Measurements from ENCODE around the gene WDR75. TPM values are rescaled to one million over a fixed set of nuclear protein-coding genes. Genes with fewer than 3 reads are reported as not detected.

Gene WDR75
- total and polyA plus RNA-seq, 8 donors: 24.6 to 65.3 (median 56.9) TPM

- TF ChIP-seq, protein P1, sequence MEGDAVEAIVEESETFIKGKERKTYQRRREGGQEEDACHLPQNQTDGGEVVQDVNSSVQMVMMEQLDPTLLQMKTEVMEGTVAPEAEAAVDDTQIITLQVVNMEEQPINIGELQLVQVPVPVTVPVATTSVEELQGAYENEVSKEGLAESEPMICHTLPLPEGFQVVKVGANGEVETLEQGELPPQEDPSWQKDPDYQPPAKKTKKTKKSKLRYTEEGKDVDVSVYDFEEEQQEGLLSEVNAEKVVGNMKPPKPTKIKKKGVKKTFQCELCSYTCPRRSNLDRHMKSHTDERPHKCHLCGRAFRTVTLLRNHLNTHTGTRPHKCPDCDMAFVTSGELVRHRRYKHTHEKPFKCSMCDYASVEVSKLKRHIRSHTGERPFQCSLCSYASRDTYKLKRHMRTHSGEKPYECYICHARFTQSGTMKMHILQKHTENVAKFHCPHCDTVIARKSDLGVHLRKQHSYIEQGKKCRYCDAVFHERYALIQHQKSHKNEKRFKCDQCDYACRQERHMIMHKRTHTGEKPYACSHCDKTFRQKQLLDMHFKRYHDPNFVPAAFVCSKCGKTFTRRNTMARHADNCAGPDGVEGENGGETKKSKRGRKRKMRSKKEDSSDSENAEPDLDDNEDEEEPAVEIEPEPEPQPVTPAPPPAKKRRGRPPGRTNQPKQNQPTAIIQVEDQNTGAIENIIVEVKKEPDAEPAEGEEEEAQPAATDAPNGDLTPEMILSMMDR (IDR thresholded peaks at IDR 0.05): no peak
- H3K4me1 ChIP-seq: peaks cover 0 to 7% of the 10 kb centered on the region in 2 donors
- intact Hi-C loops (cut with DNase I): loop anchor here in 1 of 2 donors (10.0 kb wide), 2 partner anchors 315 to 425 kb away; no protein-coding TSS in a partner anchor
- ATAC-seq (no peak), DNase-seq (no peak)
- H3K36me3 ChIP-seq: no peaks in the 10 kb centered on the region
- H3K27me3 ChIP-seq: no peaks in the 10 kb centered on the region
- no peak overlapping the region for H3K4me3 ChIP-seq
- H3K9me3 ChIP-seq: no peaks in the 10 kb centered on the region
- no peak overlapping the region for H3K27ac ChIP-seq
Measured at GRCh38 chr2:189409647-189410046, 31.6 kb upstream of the WDR75 start.

DNA sequence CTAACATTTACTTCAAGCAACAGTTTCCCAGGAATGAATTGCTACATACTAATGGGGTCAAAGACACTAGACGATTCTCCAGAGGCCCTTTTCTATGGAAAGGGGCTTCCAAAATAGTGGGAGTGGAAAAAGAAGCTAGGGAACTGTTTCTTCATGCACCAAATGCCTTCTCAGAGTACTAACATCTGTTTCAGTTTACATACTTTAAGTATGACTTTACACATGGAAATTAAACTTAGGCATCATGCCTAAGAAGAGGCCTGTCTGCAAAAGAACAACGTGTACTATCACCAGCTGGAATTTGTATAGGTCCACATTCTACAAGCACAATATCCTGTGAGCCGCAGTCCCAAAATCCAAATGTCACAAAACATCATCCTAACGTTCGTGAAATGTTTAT lies 29.4 kb upstream of the WDR75 start:
- intact Hi-C loops (cut with DNase I): loop anchor here in 1 of 2 donors (10.0 kb wide), 2 partner anchors 317 to 427 kb away; no protein-coding TSS in a partner anchor
- TF ChIP-seq, protein P1 (IDR thresholded peaks at IDR 0.05): no peak
- Histone ChIP-seq H3K27ac (peak overlapping the region in 1 of 2 donors; percentile 48), H3K4me3 (no peak overlapping the region), H3K4me1 (peaks cover 0 to 7% of the 10 kb centered on the region in 2 donors), H3K36me3 (no peaks in the 10 kb centered on the region), H3K9me3 (no peaks in the 10 kb centered on the region), H3K27me3 (no peaks in the 10 kb centered on the region)
- DNase-seq (peak in 2 of 4 donors; percentile 87 to 90), ATAC-seq (peak; percentile 63)

DNA sequence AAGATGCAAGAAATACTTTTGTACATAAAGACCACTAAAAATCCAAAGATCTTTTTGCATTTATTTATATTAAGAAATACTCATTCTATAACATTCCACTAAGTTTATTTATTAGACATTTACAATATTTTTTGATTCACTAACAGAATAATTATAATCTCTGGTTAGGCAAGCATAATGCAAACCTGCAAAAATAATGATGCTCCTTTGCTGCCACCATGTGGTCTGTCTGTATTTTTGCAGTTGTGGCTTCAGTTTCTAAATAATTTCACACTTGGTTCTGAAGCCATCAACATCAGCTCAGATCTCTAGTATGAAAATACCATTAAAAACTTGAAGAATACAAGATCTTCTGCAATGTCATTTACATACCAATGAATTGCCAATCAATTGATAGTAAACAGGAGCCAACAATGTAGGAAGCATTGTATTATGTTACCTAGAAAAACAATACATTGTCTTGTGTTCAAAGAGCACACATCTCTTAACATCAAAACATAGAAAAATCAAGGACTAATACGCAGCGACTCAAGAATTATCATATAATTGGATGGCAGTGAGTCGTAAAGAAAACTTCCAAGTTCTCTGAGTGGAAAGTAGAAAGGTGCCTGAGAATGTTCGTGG lies 28.8 kb upstream of the WDR75 start:
- no peaks in the 10 kb centered on the region for H3K27me3 ChIP-seq
- intact Hi-C loops (cut with DNase I): loop anchor here in 1 of 2 donors (10.0 kb wide), 2 partner anchors 318 to 428 kb away; no protein-coding TSS in a partner anchor

DNA sequence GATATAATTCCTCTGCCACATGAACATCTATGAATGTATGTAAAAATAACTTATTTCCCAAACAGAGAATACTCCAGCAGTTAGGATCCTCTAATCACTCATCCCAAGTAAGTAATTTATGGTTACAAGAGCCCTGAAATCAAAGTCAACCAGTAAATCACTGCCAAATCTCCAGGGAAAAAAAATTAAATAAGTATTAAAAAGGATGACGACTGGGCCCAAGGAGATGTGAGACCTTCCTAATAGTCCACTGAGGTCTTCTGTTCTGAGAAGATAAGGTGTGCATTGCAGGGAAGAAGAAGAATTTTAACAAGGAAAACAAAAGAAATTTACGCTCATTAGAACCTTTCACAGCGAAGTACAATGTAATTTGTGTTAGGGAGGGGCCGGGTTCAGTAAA lies 28.0 kb upstream of the WDR75 start:
- DNase-seq (no peak), ATAC-seq (no peak)
- Histone ChIP-seq H3K36me3 (no peaks in the 10 kb centered on the region), H3K27me3 (no peaks in the 10 kb centered on the region), H3K27ac (peak overlapping the region in 1 of 2 donors; percentile 4), H3K4me1 (peaks cover 0 to under 1% of the 10 kb centered on the region in 2 donors), H3K4me3 (no peak overlapping the region), H3K9me3 (no peaks in the 10 kb centered on the region)
- intact Hi-C loops (cut with DNase I): loop anchor here in 1 of 2 donors (10.0 kb wide), 2 partner anchors 318 to 428 kb away; no protein-coding TSS in a partner anchor
- TF ChIP-seq, protein P1 (IDR thresholded peaks at IDR 0.05): no peak

More for the DNA sequence above, 28.8 kb upstream of the WDR75 start:
- Histone ChIP-seq H3K4me3 (no peak overlapping the region), H3K9me3 (no peaks in the 10 kb centered on the region), H3K4me1 (peaks cover 0 to 7% of the 10 kb centered on the region in 2 donors), H3K36me3 (no peaks in the 10 kb centered on the region), H3K27ac (peak overlapping the region in 1 of 2 donors; percentile 4)
- peak; percentile 84 for ATAC-seq
- TF ChIP-seq, protein P1 (IDR thresholded peaks at IDR 0.05): peak; percentile 62 to 69
- DNase-seq: peak in 2 of 4 donors; percentile 65 to 79

DNA sequence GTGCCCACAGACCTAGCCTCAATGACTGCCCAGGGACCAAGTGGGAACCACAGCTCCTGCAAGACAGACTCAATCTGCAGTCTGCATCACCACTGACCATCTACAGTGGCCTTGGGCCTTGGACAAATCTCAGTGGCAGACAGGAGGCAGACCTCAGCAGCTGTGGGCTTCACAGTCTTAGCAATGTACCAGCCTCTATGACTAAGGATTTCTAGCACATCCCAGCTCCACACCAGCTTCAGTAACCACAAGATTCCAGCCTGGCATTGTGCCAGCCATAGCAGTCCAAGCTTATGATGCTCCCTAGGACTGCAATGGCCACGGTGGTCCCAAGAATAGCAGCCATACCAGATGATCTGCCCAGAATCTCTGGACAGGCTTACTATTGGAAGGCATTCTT lies 19.6 kb upstream of the WDR75 start:
- H3K36me3 ChIP-seq: no peaks in the 10 kb centered on the region
- H3K4me3 ChIP-seq: no peak overlapping the region
- ATAC-seq: no peak
- TF ChIP-seq, protein P1 (IDR thresholded peaks at IDR 0.05): no peak
- no peaks in the 10 kb centered on the region for H3K4me1 ChIP-seq
- DNase-seq: no peak
- H3K27me3 ChIP-seq: no peaks in the 10 kb centered on the region
- no peak overlapping the region for H3K27ac ChIP-seq
- intact Hi-C loops (cut with DNase I): no loop called here
- no peaks in the 10 kb centered on the region for H3K9me3 ChIP-seq
